HL-60/S4 (cell line): Measurements from ENCODE around the gene DOCK10.

Experiments used
- in situ Hi-C: fragments of 300-500 bp; cut with MboI; formaldehyde crosslinking; loops from 2 replicates; pipeline ENCODE4 v1.14.3; 2022; ENCODE audit warnings: low sequenced_read_pairs

Gene DOCK10

DNA sequence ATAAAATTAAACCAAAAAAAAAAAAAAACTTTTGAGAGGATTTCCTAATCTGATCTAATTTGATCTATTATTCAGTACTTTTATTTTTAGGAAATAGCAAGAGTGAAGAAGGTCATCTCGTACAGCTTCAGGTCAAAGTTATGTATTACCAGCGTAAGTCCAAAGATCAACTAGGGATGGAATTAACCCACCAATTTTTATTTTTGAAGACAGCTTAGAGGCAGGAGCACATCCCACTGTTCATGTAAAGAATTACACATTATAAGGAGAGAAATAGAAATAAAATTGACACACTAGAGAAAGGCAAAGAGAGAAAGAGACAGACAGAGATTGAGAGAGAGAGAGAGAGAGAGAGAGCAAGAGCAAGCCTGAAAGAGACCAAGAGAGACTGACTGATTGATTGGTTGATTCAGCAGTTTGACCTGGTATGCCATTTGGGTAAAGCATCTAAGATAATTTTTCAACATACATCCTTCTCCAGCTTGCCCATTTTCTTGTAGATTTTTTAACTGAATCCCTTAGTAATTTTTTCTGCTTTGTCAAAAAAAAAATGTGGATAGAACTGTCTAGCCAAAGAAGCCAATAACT is 25.1 kb downstream of the DOCK10 start:
- in situ Hi-C loops = loop anchor here (25.0 kb wide), 1 partner anchor 230 kb away; no protein-coding TSS in a partner anchor

DNA sequence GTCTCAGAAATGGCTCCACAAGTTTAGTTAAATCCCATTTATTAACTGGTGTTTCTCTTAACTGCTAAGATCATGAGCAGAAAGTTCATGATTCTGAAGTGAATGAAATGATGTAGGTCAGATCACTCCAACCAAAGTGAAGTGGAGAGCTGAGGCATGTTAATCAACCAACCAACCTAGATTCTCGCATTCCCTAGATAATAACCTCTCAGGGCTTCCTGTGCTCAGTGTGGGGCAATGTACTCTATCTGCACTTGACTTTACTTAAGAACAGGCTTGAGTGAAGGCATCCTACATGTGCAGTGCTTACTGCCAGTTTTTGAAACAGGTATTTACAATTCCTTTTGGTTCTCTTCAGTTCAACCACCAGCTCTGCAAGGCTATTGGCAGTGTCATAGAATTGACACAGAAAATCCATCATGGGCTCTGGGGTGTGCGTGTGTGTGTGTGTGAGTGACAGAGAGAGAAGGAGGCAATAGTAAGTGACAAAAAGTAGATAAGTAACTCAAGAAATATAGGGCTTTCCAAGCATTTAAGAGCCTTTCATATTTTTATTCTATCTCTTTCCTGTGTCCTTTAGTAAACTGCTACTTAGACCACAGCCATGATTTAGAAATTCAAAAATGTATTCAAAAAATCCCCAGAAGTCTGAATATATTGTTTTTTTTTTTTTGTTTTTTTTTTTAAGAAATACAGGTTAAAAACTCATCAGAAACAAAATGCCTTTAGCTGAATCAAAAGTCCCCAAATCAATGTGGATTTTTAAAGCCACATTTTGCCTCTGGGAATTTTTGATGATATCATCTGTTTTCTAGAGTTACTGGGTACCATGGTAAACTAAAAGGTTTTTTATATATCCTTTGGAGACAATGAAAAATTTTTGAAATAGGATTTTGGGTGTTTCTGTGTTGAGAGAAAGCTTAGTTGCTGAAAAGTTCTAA is 28.6 kb downstream of the DOCK10 start:
- in situ Hi-C loops = loop anchor here (25.0 kb wide), 1 partner anchor 226 kb away; no protein-coding TSS in a partner anchor

DNA sequence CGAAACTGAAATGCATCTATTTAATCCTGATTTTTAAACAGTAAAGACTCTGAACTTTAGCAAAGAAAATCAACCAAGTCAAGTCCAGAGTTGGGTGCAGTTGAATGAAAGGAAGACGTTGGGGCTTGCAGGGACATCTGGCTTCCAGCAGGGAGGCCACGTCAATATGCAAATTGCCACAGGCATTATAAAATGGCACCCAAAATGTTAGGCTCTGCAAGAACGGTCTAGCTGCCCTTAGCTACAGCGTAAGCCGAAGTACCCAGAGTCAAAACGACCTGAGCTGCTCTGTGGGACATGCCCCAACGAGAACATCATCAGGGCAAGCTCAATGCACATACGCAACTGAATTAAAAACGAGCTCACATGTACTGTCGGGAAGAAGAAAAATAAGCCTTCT is 30.7 kb downstream of the DOCK10 start:
- in situ Hi-C loops = loop anchor here (25.0 kb wide), 1 partner anchor 224 kb away; no protein-coding TSS in a partner anchor

DNA sequence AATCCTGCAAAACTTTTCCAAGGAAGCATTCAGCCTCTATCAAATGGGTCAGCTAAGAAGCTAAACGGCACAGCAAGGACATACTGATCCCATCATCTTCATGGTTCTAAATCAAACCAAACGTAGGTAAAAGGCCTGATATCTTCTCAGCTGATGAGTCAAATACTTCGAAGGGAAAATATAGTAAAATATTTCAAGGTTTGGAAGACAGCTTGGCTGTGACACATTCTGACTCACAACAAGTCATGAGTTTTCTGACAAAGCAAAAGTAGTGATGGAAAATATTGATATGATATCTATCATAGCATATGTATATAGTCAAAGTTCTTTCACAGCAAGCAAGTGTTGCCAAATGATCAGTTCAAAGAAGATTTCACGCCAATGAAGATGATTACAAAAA is 31.5 kb downstream of the DOCK10 start:
- in situ Hi-C loops = loop anchor here (25.0 kb wide), 1 partner anchor 224 kb away; no protein-coding TSS in a partner anchor

DNA sequence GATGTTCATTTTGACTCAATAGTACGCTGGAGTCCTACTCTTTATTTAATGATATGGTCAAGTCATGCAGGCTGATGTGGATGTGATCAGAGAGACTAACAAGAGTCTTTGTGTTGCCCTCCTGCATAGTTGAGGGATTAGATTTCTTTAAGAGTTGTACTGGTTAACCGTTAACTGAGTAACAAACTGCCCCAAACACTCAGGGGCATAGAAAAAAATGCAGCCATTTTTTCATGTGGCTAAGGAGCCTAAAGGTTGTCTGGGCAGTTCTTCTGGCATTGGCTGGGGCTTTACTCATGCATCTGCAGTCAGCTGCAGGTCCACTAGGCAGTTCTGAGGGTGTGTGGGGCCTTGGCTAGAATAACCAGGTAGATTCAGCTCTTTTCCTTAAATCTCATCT is 32.5 kb downstream of the DOCK10 start:
- in situ Hi-C loops = loop anchor here (10.0 to 25.0 kb wide), 2 partner anchors 222 to 645 kb away; no protein-coding TSS in a partner anchor

DNA sequence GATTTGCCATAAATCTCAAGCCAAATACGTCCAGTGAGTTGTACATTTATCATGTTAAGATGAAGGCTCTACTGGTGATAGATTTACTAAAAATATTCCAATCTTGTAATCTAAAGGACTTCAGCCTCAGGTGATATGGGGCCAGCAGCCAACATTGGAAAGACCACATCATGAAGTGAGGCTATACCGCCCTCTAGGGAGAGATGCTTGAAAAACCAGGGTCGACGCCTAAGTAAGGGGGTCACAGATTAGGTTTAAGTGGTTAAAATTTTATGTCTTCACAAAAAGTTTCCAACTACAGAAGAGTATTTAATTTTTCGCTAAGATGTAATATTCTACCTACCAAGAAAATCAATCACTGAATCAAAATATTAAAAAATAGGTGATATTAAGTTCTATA is 33.3 kb downstream of the DOCK10 start:
- in situ Hi-C loops = loop anchor here (10.0 to 25.0 kb wide), 2 partner anchors 222 to 644 kb away; no protein-coding TSS in a partner anchor

GRCh38 chr2:225008179-225008856 is 34.0 kb downstream of the DOCK10 start:
- in situ Hi-C loops = loop anchor here (10.0 to 25.0 kb wide), 2 partner anchors 221 to 644 kb away; no protein-coding TSS in a partner anchor

DNA sequence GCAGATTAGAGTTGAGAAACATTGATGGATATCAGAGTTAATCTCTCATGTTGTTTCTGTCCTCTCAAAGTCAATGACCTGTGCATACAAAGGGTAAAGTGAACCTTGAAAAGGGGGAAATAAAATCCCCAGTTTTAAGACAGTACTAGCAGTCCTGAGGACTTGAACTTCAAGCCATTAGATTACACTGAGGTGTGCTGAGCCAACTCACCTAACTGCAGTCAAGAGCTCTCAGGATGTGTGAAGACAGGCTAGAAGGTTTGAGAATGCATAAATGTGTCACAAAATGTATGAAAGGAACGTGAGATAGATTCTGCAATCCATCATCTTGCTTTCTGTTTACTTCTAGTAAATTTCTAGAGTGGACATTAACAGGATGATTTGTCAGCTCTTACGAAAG is 35.5 kb downstream of the DOCK10 start:
- in situ Hi-C loops = loop anchor here (10.0 to 25.0 kb wide), 2 partner anchors 219 to 642 kb away; no protein-coding TSS in a partner anchor

GRCh38 chr2:225004597-225004996 is 37.7 kb downstream of the DOCK10 start:
- in situ Hi-C loops = loop anchor here (10.0 to 25.0 kb wide), 2 partner anchors 217 to 640 kb away; no protein-coding TSS in a partner anchor

GRCh38 chr2:225002656-225003045 is 39.6 kb downstream of the DOCK10 start:
- in situ Hi-C loops = loop anchor here (10.0 to 25.0 kb wide), 2 partner anchors 215 to 638 kb away; no protein-coding TSS in a partner anchor

DNA sequence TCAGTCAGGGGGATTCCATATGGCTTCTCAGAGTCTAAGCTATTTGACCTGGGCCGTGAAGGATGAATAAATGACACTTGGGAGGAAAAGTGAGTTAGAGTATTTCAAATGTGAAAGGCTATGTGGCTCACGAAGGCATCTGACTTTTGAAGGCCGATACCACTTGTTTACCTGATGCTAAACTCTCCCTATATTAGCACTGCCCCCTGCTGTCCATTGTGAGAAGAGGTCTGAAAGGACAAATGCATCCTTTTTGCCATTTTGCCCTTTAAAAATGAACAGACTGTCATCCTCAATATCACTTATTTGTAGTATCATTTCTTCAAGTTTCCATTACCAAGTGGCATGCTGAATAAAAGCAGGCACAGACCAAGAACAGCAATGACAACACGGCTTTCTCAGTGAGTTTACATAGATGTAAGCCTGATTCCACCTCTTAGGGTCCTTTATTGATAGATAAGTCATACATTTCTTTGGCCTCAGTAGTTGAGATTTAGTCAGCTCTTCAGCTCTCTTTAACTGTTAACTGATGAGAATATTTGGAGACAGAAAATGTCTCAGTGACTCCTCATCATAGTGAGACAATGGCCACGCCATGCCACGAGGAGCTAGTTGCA is 40.1 kb downstream of the DOCK10 start:
- in situ Hi-C loops = loop anchor here (10.0 to 25.0 kb wide), 2 partner anchors 215 to 637 kb away; no protein-coding TSS in a partner anchor

GRCh38 chr2:224999754-225000153 is 42.5 kb downstream of the DOCK10 start:
- in situ Hi-C loops = loop anchor here (10.0 to 25.0 kb wide), 2 partner anchors 212 to 635 kb away; no protein-coding TSS in a partner anchor

DNA sequence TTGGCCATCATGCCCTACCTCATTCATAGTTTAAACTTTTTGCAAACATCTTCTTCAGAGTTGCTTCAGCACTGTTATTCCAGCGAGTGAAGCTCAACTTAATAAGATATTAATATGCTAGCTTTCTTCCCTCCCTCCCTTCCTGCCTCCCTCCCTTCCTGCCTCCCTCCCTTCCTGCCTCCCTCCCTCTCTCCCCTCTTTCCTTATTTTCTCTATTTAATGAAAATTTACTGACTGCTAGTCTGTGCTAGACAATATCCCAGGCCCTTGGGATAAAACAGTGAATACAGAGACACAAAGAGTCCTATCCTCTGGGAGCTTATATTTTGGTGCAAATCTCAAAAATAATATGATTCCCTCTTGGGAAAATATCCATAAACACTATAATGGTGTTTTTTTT is 42.9 kb downstream of the DOCK10 start:
- in situ Hi-C loops = no loop called here

GRCh38 chr2:224997802-224998201 is 44.5 kb downstream of the DOCK10 start:
- in situ Hi-C loops = no loop called here

- in situ Hi-C loops = no loop called here
Observed at GRCh38 chr2:224995419-224995818, 46.8 kb downstream of the DOCK10 start.

DNA sequence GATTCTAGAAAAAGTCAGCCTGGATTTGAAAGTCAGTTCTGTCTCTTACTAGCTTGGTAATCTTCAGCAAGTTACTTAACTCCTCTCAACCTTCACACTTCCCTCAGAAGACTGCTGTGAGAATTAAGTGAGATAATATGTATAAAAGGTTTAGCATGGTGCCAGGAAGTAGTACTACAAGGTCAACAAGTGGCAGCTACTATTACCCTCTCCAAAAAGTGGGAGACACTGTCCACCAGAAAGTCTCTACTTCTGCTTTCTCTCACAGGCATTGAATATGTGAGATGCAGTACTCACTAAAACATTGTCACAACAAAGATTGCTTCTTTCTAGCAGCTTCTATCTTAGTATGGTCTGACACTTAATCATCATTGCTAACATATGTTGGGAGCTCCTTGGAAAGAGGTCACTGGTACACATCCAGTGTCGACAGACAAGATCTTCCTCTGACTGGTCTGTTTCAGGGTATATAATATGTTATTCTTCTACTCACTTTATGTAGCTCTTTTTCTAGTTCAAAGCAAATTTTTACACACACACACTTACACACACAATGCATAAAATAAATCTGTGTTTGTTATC is 47.9 kb downstream of the DOCK10 start:
- in situ Hi-C loops = no loop called here

DNA sequence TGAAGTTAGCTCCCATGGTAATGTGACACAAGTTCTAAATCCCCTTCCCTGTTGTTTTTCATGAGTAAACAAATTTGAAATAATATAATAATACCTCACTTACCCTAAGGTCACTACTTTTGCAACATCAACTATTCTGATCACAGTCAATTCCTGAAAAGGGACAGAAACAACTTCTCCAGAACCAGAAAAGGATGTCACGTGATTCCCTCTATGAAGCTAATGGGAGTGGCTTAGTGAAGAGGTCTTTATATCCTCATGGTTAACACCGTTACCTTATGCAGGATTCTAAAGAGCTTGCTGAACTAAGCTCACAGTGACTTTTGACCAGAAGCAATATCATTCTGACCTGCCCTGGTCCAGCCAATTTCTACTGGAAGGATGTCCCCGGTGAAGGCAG is 51.6 kb downstream of the DOCK10 start:
- in situ Hi-C loops = no loop called here

GRCh38 chr2:224987733-224988132 is 54.5 kb downstream of the DOCK10 start:
- in situ Hi-C loops = no loop called here

GRCh38 chr2:224986477-224986876 is 55.8 kb downstream of the DOCK10 start:
- in situ Hi-C loops = no loop called here

- in situ Hi-C loops = no loop called here
Observed at GRCh38 chr2:224984637-224985036, 57.6 kb downstream of the DOCK10 start.
